Activated CD4-positive, alpha-beta T cell treated with anti-CD3 and anti-CD28 coated beads for 36 hours (primary cell): ENCODE measurements around the gene EN2. TPM values are rescaled to one million over a fixed set of nuclear protein-coding genes. Genes with fewer than 3 reads are reported as not detected.

Source experiments
- ATAC-seq: fragments of 200-7000 bp; cut with Tn5 transposase; one replicate; pipeline ENCODE4 v1.10.0; 2021; ENCODE audit warnings: mild to moderate bottlenecking, moderate library complexity
- CTCF ChIA-PET: fragments of 350-600 bp; sonication (Branson Sonifier 250); formaldehyde crosslinking; loops from one replicate; lab custom pipeline; 2021; ENCODE audit warnings: antibody characterized with exemption; lab: Charles Lee
- POLR2A ChIA-PET: fragments of 350-600 bp; sonication (Branson Sonifier 250); formaldehyde crosslinking; loops from one replicate; lab custom pipeline; 2021; ENCODE audit warnings: antibody characterized with exemption, inconsistent platforms; lab: Charles Lee
- DNase-seq: peaks from one replicate; pipeline ENCODE4 v3.0.0-alpha.2; 2020
- H3K27ac Mint-ChIP-seq: one replicate; pipeline ENCODE4 v1.8.0; 2021; ENCODE audit warnings: mixed read lengths
- H3K27me3 Mint-ChIP-seq: one replicate; pipeline ENCODE4 v1.8.0; 2021; ENCODE audit warnings: mixed read lengths
- H3K36me3 Mint-ChIP-seq: one replicate; pipeline ENCODE4 v1.8.0; 2021; ENCODE audit warnings: low read depth, mixed read lengths
- H3K4me1 Mint-ChIP-seq: one replicate; pipeline ENCODE4 v1.8.0; 2021; ENCODE audit warnings: mixed read lengths
- H3K4me3 Mint-ChIP-seq: one replicate; pipeline ENCODE4 v1.8.0; 2021; ENCODE audit warnings: mild to moderate bottlenecking, moderate library complexity, mixed read lengths
- H3K9me3 Mint-ChIP-seq: one replicate; pipeline ENCODE4 v1.8.0; 2021; ENCODE audit warnings: low read depth, mixed read lengths
- intact Hi-C, 2 experiments: fragments of 100-400 bp; cut with DNase I in 1 of 2; cut with micrococcal nuclease in 1 of 2; formaldehyde crosslinking; loops; one replicate each; pipeline versions ENCODE4 v1.14.2 to v1.15.1; 2022 to 2024; cut with DNase I, micrococcal nuclease
- total RNA-seq, 2 experiments: library from RNA; stranded (reverse); gene quantifications; one replicate each; pipeline ENCODE4 v1.2.3, GENCODE V29; 2021

EN2 gene
- total RNA-seq, 2 experiments from 2014 or later = not detected

GRCh38 chr7:155467846-155468784 is 10.2 kb downstream of the EN2 start:
- Mint-ChIP-seq H3K27me3 (peaks cover 77% of the 10 kb centered on the region), H3K4me3 (no peak overlapping the region), H3K9me3 (no peaks in the 10 kb centered on the region), H3K27ac (no peak overlapping the region), H3K36me3 (no peaks in the 10 kb centered on the region), H3K4me1 (peaks cover 15% of the 10 kb centered on the region)
- ChIA-PET POLR2A (no interaction called here), CTCF (no interaction called here)
- intact Hi-C loops = loop anchor here (2.0 to 5.0 kb wide), 5 partner anchors 39 to 1534 kb away; no protein-coding TSS in a partner anchor
- ATAC-seq (no peak), DNase-seq (no peak)

GRCh38 chr7:155468785-155469148 is 10.8 kb downstream of the EN2 start:
- Mint-ChIP-seq H3K9me3 (no peaks in the 10 kb centered on the region), H3K4me1 (peaks cover 15% of the 10 kb centered on the region), H3K4me3 (no peak overlapping the region), H3K27ac (no peak overlapping the region), H3K36me3 (no peaks in the 10 kb centered on the region), H3K27me3 (peaks cover 77% of the 10 kb centered on the region)
- ATAC-seq = no peak
- ChIA-PET POLR2A (no interaction called here), CTCF (no interaction called here)
- no peak for DNase-seq
- intact Hi-C loops = loop anchor here in 1 of 2 experiments (5.0 kb wide), 3 partner anchors 274 to 1534 kb away; no protein-coding TSS in a partner anchor

GRCh38 chr7:155469311-155470185 is 11.6 kb downstream of the EN2 start:
- H3K36me3 Mint-ChIP-seq = no peaks in the 10 kb centered on the region
- peaks cover 15% of the 10 kb centered on the region for H3K4me1 Mint-ChIP-seq
- ChIA-PET CTCF (no interaction called here), POLR2A (no interaction called here)
- DNase-seq (no peak), ATAC-seq (no peak)
- intact Hi-C loops = loop anchor here in 1 of 2 experiments (5.0 kb wide), 3 partner anchors 273 to 1533 kb away; no protein-coding TSS in a partner anchor
- no peak overlapping the region for H3K4me3 Mint-ChIP-seq
- no peak overlapping the region for H3K27ac Mint-ChIP-seq
- no peaks in the 10 kb centered on the region for H3K9me3 Mint-ChIP-seq
- peaks cover 77% of the 10 kb centered on the region for H3K27me3 Mint-ChIP-seq

GRCh38 chr7:155470186-155470487 is 12.2 kb downstream of the EN2 start:
- H3K36me3 Mint-ChIP-seq = no peaks in the 10 kb centered on the region
- POLR2A ChIA-PET = no interaction called here
- H3K27me3 Mint-ChIP-seq = peaks cover 76% of the 10 kb centered on the region
- no peak for DNase-seq
- H3K9me3 Mint-ChIP-seq = no peaks in the 10 kb centered on the region
- no peak overlapping the region for H3K4me3 Mint-ChIP-seq
- H3K4me1 Mint-ChIP-seq = peaks cover 14% of the 10 kb centered on the region
- CTCF ChIA-PET = interaction anchor here (0.8 kb wide), 1 partner anchor 542 kb away, joined by 4 read pairs; no protein-coding TSS in a partner anchor
- intact Hi-C loops = no loop called here
- H3K27ac Mint-ChIP-seq = no peak overlapping the region
- no peak for ATAC-seq

- peak; percentile 46 for ATAC-seq
- Mint-ChIP-seq H3K4me1 (peaks cover 11% of the 10 kb centered on the region), H3K27me3 (peaks cover 77% of the 10 kb centered on the region), H3K9me3 (no peaks in the 10 kb centered on the region), H3K4me3 (no peak overlapping the region), H3K27ac (no peak overlapping the region), H3K36me3 (no peaks in the 10 kb centered on the region)
- ChIA-PET POLR2A (no interaction called here), CTCF (interaction anchor here (0.8 to 1.0 kb wide), 2 partner anchors 30 to 543 kb away, joined by 3 to 4 read pairs; no protein-coding TSS in a partner anchor)
- intact Hi-C loops = no loop called here
- DNase-seq = no peak
Measured at GRCh38 chr7:155470686-155471638, 13.0 kb downstream of the EN2 start.

- Mint-ChIP-seq H3K27me3 (peaks cover 80% of the 10 kb centered on the region), H3K4me3 (no peak overlapping the region), H3K27ac (no peak overlapping the region), H3K4me1 (peaks cover 14% of the 10 kb centered on the region), H3K36me3 (no peaks in the 10 kb centered on the region), H3K9me3 (no peaks in the 10 kb centered on the region)
- CTCF ChIA-PET = interaction anchor here (1.0 to 1.1 kb wide), 2 partner anchors 30 to 127 kb away, joined by 3 to 5 read pairs; no protein-coding TSS in a partner anchor
- POLR2A ChIA-PET = no interaction called here
- intact Hi-C loops = no loop called here
- ATAC-seq = no peak
- no peak for DNase-seq
Measured at GRCh38 chr7:155471718-155472117, 13.8 kb downstream of the EN2 start.

- no peak overlapping the region for H3K27ac Mint-ChIP-seq
- no peak overlapping the region for H3K4me3 Mint-ChIP-seq
- intact Hi-C loops = no loop called here
- peaks cover 64% of the 10 kb centered on the region for H3K27me3 Mint-ChIP-seq
- peaks cover 21% of the 10 kb centered on the region for H3K4me1 Mint-ChIP-seq
- peak; percentile 91 for ATAC-seq
- H3K36me3 Mint-ChIP-seq = no peaks in the 10 kb centered on the region
- H3K9me3 Mint-ChIP-seq = peaks cover 5% of the 10 kb centered on the region
- POLR2A ChIA-PET = no interaction called here
- peak; percentile 54 for DNase-seq
- CTCF ChIA-PET = interaction anchor here (0.6 to 1.0 kb wide), 2 partner anchors 98 to 151 kb away, joined by 3 read pairs; no protein-coding TSS in a partner anchor
Measured at GRCh38 chr7:155477476-155477875, 19.5 kb downstream of the EN2 start.

GRCh38 chr7:155481764-155482163 is 23.8 kb downstream of the EN2 start:
- Mint-ChIP-seq H3K4me3 (no peak overlapping the region), H3K27me3 (peaks cover 46% of the 10 kb centered on the region), H3K4me1 (peaks cover 27% of the 10 kb centered on the region), H3K27ac (peak overlapping the region; percentile 43), H3K9me3 (peaks cover 5% of the 10 kb centered on the region), H3K36me3 (no peaks in the 10 kb centered on the region)
- DNase-seq = no peak
- intact Hi-C loops = no loop called here
- ChIA-PET POLR2A (no interaction called here), CTCF (interaction anchor here (0.6 kb wide), 1 partner anchor 554 kb away, joined by 3 read pairs; no protein-coding TSS in a partner anchor)
- ATAC-seq = no peak

GRCh38 chr7:155482511-155483183 is 24.7 kb downstream of the EN2 start:
- Mint-ChIP-seq H3K4me3 (peak overlapping the region; percentile 60), H3K9me3 (peaks cover 5% of the 10 kb centered on the region), H3K36me3 (no peaks in the 10 kb centered on the region), H3K27ac (peak overlapping the region; percentile 43), H3K4me1 (peaks cover 20% of the 10 kb centered on the region), H3K27me3 (peaks cover 44% of the 10 kb centered on the region)
- peak; percentile 64 for DNase-seq
- ATAC-seq = peak; percentile 75
- ChIA-PET CTCF (no interaction called here), POLR2A (no interaction called here)
- intact Hi-C loops = no loop called here

- Mint-ChIP-seq H3K36me3 (no peaks in the 10 kb centered on the region), H3K9me3 (peaks cover 5% of the 10 kb centered on the region), H3K4me3 (peak overlapping the region; percentile 60), H3K27me3 (peaks cover 44% of the 10 kb centered on the region), H3K27ac (peak overlapping the region; percentile 42), H3K4me1 (peaks cover 17% of the 10 kb centered on the region)
- intact Hi-C loops = no loop called here
- CTCF ChIA-PET = no interaction called here
- POLR2A ChIA-PET = interaction anchor here (0.6 kb wide), 1 partner anchor 300 kb away, joined by 3 read pairs; no protein-coding TSS in a partner anchor
- no peak for DNase-seq
- ATAC-seq = peak; percentile 54
Measured at GRCh38 chr7:155483245-155483644, 25.3 kb downstream of the EN2 start.
